Measurements from ENCODE around the gene SLC6A6.

- no peak for TF ChIP-seq CTCF (IDR thresholded peaks at IDR 0.05)
- no peak for TF ChIP-seq POLR2A (IDR thresholded peaks at IDR 0.05)
These were observed 122.7 kb downstream of the SLC6A6 start for GRCh38 chr3:14524920-14525660.
